NK-92 (cell line): ENCODE measurements around the gene FAM53C.
A peak's percentile ranks its signal among the peaks of the same experiment; 100 is the strongest.

Source experiments
- DNase-seq: peaks from one replicate; lab custom pipeline; 2025; ENCODE audit not compliant: unreplicated experiment; lab: John Stamatoyannopoulos, UW

Gene FAM53C

GRCh38 chr5:138351056-138351455 lies 13.0 kb downstream of the FAM53C start:
- DNase-seq: no peak

- no peak for DNase-seq
Measured at GRCh38 chr5:138351517-138351916, 13.5 kb downstream of the FAM53C start.

- peak; percentile 30 for DNase-seq
Measured at GRCh38 chr5:138352071-138352721, 14.1 kb downstream of the FAM53C start, which contains the start of gene KDM3B. KDM3B (plus strand) TSS chr5:138352685; CDS start chr5:138352796, 111 bp downstream.

GRCh38 chr5:138352722-138353559 lies 14.9 kb downstream of the FAM53C start:
- DNase-seq: no peak

GRCh38 chr5:138353560-138354080 lies 15.6 kb downstream of the FAM53C start:
- no peak for DNase-seq

GRCh38 chr5:138354387-138354786 lies 16.3 kb downstream of the FAM53C start:
- no peak for DNase-seq

GRCh38 chr5:138354926-138355378 lies 16.9 kb downstream of the FAM53C start:
- DNase-seq: no peak

GRCh38 chr5:138359621-138360020 lies 21.6 kb downstream of the FAM53C start:
- no peak for DNase-seq

- no peak for DNase-seq
Measured at GRCh38 chr5:138360941-138361452, 22.9 kb downstream of the FAM53C start.

GRCh38 chr5:138364576-138364975 lies 26.5 kb downstream of the FAM53C start:
- no peak for DNase-seq

- no peak for DNase-seq
Measured at GRCh38 chr5:138366632-138367382, 28.7 kb downstream of the FAM53C start.

GRCh38 chr5:138369261-138369660 lies 31.2 kb downstream of the FAM53C start:
- no peak for DNase-seq

GRCh38 chr5:138369706-138370105 lies 31.6 kb downstream of the FAM53C start:
- no peak for DNase-seq

GRCh38 chr5:138370537-138370936 lies 32.5 kb downstream of the FAM53C start:
- no peak for DNase-seq

- no peak for DNase-seq
Measured at GRCh38 chr5:138371454-138371853, 33.4 kb downstream of the FAM53C start.

- DNase-seq: no peak
Measured at GRCh38 chr5:138372225-138372624, 34.2 kb downstream of the FAM53C start.

- no peak for DNase-seq
Measured at GRCh38 chr5:138372653-138373052, 34.6 kb downstream of the FAM53C start.

GRCh38 chr5:138382347-138382746 lies 44.3 kb downstream of the FAM53C start:
- no peak for DNase-seq

GRCh38 chr5:138385660-138386059 lies 47.6 kb downstream of the FAM53C start:
- DNase-seq: no peak

GRCh38 chr5:138386290-138386689 lies 48.2 kb downstream of the FAM53C start:
- DNase-seq: no peak

- no peak for DNase-seq
Measured at GRCh38 chr5:138389332-138389731, 51.3 kb downstream of the FAM53C start.
